GM18907 (cell line): Measurements from ENCODE around the gene HTRA3.
"Not testable (repeated sequence)": the region's sequence is repeated elsewhere in the genome, so short reads cannot be mapped to it uniquely, and the experiment has no call there.

Experiments used
- ATAC-seq: cut with Tn5 transposase; IDR thresholded peaks from one replicate; pipeline ENCODE4 v1.9.1; 2021; ENCODE audit warnings: mild to moderate bottlenecking, moderate library complexity; ENCODE audit not compliant: unreplicated experiment

The HTRA3 gene

DNA sequence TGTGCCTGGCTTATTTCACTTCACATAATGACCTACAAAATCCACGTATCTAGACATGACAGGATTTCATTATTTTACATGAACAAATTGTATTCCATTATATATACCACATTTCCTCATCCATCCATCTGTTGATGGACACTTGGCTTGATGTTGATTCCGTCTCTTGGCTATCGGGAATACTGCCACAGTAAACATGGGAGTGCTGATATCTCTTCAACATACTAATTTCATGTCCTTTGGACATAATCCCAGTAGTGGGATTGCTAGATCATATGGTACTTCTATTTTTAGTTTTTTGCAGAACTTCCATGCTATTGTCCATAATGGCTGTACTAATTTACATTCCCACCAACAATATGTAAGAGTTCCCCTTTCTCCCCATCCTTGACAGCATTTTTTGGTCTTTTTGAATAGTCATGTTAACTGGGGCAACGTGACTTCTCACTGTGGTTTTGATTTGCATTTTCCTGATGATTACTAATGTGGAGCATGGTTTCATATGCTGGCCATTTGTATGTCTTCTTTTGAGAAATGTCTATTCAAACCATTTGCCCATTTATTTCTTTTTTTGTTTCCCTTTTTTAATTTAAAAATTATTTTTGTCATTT, 68.9 kb downstream of the HTRA3 start:
- no peak for ATAC-seq

DNA sequence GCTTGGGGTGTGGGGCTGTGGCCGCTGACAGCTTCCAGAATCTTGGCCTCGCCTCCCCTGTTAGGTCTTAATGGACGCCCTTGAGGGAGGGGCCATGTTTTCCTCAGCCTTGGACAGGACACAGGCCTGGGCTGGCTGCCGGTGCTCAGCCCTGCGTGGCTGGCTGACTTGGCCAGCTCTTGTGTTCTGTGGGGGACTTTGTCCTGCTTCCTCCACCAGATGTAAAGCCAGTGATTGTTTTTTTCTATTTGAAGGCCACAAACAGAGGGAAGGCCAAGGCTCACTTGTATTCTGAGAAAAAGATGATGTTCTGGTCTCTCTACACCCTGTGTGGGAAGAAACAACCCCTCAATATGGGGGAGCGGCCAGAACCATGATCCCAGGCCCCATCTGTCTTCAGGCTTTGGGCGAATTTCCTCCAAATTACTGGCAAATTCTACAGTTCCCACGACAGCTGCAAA, 71.3 kb downstream of the HTRA3 start:
- no peak for ATAC-seq

DNA sequence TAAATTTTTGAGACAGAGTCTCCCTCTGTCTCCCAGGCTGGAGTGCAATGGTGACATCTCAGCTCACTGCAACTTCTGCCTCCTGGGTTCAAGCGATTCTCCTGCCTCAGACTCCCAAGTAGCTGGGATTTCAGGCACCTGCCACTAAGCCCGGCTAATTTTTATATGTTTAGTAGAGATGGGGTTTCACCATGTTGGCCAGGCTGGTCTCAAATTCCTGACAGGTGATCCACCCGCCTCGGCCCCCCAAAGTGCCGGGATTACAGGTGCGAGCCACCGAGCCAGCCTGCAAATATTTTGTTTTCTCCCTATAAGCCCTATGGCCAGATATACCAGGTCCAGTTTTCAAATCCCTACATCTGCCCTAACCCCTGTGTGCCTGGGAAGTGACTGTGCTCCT, 71.7 kb downstream of the HTRA3 start:
- ATAC-seq = not testable (repeated sequence)

DNA sequence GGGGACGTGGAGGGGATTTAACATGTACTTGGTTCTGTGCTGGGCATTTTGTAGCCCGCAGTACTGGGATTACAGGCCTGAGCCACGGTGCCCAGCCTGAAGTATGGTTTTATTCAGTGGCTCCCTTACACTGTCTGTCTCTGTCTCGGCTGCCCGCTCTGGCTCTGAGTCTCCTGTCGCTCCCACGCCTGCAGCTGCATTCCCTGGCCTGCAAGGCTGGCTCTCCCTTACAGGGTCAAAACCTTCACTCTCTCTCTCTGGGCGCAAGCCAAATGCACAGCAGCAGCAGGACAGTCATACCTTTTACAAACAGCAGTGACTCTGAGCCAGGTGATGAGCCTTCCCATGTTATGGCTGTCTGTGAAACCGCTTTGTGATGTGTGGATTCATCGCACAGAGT, 72.1 kb downstream of the HTRA3 start:
- no peak for ATAC-seq

DNA sequence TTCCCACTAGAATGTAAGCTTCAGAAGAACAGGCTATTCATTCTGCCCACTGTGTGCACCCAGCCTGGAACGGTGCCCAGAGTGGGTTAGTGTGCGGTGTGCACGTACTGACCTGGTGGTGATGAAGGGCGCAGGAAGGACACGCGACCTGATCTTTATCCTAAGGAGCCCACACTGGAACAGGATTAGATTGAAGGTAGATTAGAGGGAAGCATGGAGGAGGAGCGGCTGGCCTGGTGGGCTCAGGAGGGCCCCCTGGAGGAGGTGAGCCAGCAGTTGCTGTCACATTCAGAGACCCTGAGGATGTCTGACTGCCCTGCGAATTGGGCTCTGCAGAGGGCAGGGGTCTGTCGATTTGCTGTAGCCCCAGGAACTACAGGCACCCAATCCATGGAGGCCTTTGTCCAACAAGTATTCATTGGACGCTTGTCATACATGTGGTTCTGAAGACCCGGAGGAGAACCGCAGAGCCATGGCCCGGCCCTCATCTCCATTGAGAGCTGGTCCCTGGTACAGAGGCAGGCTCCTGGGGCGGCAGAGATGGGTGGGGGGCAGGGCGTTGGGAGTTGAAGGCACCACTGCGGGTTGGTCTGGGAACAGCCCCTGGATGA, 73.2 kb downstream of the HTRA3 start:
- no peak for ATAC-seq

DNA sequence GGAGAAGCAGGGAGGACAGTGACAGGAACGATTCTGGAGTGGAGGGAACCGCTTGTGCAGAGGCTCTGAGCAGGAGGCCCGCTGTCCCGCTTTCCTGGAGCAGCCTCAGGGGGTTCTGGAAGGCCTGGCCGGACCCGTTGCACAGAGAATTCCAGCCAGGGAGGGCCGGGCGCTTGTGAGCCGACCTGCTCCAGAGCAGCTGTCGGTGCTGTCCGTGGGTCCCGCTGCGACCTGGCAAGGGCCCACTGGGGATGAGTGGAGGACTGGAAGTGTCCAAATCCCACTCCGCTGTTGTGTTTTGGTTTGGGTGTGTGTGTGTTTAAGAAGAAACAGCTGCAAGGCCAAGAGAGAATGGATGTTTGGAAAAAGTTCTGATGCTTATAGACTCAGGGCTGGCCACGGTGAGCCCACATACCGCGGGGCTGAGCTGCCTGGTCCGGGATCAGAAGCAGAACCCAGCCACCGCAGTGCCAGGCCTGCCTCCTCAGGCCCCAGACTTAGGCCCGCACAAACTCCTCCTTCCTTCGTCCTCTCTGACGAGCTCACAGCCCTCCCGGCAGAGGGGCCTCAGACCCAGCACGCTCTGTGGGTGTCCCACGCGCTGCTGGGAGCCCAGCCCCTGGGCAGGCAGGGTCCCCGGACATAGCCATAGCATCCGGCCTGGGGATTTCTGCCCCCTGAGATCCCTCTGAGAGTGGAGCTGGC, 73.9 kb downstream of the HTRA3 start:
- ATAC-seq = no peak

DNA sequence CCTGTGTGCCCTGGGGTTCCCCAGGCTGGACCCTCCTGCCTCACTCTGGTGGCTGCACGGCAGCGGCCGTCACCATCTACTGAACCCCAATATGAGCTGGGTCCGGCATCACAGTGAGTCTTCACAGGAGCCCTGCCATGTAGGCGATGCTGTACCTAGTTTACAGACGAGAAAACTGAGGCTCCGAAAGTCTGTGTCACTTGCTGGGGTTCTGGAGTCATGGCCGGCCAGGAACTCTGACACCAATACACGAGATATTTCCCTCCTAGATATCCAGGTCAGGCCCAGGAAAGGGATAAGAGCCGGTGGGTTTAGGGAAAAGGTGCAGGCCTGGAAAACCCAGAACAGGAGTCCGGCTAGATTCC, 74.4 kb downstream of the HTRA3 start:
- ATAC-seq = no peak

DNA sequence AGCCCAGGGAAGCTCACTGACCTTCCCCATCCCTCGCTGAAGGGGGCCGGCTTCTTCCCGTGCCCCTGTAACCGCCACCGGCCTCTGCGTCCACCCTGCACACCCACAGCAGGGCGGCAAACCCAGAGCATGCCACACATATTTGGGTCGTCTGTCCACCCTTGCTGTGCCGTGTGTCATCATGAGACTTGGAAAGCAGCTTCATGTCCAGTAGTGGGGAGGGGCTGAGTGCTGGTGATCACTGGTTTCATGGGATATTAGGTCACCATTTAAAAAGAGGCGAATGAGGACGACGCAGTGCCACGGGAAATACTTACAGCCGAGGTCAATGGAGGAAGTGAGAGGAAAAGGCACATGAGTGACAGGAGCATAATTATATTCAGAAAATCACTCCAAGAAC, 74.8 kb downstream of the HTRA3 start:
- ATAC-seq = no peak

DNA sequence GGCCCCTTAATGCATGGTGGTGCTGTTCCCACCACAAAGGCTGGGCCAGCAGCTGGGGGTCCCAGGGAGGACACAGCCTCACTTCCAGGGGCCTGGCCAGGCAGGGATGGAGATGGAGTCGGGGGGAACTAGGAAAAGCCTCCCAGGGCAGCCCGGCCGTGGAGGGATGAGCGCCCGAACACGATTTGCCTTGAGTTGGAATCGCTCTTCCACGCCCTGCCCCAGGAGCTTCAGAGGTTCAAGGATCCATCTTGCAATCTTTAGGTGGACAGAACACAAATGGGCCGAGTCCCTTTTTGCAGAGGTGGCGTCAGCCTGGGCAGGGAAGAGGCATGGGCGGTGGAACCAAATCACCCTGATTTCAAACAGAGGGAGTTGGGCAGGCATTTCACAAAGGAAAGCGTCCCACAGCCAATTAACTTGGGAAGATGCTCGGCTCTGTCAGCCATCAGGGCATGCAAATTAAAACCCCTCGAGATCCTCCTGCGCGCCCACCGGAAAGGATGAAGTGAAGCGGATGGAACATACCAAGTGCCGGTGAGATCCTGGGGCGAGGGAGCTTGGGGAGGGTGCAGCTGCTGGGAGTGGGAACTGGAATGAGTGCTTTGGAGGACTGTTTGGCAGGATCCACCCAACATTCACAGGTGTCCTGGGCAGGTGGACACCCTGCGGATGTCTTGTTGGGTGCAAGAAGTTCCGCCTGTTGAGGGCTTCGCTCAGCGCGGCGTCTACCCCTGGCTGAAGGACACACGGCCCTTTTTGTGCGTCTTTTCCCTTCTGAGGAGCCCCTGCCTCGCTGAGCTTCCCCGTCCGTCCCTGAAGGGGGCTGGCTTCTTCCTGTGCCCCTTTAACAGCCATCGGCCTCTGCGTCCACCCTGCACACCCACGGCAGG, 75.7 kb downstream of the HTRA3 start:
- ATAC-seq = no peak

DNA sequence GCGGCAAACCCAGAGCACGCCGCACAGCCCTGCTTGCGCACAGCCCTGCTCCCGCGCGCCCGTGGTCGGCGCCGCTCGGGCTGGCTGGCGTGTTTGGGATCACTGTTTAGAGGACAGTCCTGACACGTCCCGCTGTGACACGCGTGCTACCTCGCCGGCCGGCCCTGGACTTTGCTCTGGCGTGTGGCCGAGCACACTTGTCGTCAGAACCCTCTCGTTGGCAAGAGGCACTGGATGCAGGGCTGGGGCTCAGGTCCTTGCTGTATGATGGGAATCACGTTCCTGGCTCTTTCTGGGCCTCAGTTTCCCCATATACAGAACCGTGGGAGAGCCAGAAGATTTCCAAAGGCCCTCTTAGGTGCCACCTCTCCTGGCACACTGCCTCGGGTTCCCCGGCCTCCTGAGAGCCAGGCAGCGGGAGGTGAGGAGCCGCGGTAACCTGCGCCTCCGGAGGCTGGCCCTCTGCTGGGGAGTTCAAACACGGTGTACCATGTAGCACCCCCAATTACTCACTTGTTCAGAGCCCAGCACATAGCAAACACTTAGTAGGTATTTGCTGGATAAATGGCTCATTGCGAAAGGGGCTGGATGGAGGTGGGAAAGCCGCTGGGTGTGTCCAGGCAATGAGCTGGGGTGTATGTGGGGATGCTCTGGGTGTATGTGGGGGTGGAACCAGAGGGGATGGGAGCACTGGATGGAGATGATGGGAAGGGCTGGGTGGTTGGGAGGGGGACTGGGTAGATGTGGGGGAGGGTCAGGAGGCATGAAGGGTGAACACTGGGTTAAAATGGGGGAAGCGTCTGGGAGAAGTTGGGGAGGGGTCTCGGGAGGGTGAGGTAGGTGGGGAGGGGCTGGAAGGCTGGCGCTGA, 76.6 kb downstream of the HTRA3 start:
- ATAC-seq = no peak

DNA sequence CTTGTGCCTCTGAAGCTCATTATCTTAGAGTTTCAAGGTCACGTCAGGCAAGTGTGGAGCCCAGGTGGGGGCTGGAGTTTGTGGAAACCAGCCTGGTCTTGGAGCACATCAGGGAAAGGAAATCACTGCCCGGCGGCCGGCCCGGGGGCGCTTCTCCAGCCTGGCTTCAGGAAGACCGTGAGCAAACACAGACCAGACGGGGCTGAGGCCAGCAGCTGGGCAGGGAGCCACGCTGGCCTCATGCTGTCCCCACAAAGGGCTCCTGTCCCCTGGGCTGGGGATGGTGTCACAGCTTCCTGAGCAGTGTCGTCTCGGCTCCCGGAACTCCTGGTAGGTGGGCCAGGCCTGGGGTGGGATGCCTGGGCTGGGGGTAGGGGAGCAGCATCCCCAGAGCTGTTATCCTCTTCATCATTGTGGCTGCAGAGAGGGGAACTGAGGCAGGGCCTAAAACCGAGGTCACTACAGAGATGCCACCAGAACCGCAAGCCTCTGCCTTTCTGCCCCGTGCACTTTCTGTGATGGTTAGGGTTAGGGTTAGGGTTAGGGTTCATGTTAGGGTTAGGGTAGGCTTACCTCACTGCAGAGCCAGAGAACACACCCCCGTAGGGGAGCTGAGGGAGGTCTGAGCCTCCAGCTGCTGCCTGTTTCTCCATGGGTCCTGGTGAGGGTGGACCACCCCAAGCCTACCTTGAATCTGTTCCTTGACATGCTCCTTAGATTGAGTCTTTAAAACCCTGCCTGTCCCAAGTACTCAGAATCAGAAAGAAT, 77.5 kb downstream of the HTRA3 start:
- no peak for ATAC-seq

DNA sequence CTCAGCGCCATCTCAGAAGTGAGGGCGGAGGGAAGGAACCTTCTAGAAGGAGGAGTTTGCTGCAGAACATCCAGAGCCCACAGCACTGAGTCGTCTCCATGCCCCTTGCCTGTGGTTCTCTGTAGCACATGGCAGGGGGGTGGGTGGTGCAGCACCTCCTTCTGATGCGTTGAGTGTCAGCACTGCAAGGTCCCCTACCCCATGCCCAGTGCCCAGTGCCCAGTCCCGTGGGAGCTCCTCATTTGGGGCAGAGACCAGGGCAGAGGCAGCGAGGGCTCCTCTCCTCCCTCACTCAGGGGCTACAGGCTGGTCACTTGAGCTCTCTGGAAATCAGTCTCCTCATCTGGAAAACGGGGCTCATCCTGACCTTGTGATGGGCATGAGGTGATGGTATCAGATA, 78.1 kb downstream of the HTRA3 start:
- ATAC-seq = no peak

DNA sequence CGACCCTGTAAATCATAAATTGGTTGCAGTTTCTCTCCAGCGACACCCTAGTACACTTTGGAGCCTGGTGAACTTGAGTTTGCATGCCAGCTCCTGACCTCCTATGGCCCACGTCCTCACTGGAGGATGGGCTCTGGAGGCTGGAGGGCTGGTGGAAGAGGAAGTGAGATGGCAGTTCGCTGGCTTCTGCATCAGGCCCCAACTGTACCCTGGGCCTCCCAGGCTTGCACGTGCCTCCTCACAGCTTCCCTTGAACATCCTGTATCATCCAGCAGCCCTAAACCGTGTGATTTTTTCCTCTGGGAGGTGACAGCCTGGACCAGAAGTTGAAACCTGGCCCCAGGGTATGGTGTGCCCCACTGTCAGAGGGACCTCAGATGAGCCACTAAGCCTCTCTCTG, 78.5 kb downstream of the HTRA3 start:
- no peak for ATAC-seq

DNA sequence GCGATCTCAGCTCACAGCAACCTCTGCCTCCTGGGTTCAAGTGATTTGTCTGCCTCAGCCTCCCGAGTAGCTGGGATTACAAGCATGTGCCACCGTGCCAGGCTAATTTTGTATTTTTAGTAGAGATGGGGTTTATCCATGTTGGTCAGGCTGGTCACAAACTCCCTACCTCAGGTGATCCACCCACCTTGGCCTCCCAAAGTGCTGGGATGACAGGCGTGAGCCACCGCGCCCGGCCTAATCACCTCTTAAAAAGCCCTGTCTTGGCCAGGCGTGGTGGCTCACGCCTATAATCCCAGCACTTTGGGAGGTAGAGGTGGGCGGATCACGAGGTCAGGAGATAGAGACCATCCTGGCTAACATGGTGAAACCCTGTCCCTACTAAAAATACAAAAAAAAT, 79.7 kb downstream of the HTRA3 start:
- not testable (repeated sequence) for ATAC-seq

DNA sequence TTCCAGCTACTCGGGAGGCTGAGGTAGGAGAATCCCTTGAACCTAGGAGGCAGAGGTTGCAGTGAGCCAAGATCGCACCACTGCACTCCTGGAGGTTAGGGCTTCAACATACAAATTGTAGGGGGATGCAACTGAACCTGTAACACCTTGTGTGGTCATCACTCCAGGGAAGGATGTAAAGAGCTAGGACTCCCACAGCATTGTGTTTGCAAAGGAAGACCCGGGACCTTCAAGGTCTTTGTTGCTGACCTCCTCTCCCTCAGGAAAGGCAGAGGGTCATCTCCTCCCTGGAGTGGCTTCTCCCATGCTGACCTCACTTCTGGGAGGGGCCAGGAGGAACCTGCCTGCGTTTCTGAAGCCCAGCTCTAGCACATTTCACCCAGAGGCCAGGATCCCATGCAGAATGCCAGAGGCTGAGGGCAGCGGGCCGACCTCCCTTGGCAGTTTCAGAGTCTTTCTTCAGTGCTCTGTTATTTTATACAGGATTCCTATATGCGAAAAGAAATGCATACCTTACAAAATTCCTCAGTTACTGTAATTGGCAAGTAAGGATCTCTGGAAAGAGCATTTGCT, 80.2 kb downstream of the HTRA3 start:
- ATAC-seq = no peak

DNA sequence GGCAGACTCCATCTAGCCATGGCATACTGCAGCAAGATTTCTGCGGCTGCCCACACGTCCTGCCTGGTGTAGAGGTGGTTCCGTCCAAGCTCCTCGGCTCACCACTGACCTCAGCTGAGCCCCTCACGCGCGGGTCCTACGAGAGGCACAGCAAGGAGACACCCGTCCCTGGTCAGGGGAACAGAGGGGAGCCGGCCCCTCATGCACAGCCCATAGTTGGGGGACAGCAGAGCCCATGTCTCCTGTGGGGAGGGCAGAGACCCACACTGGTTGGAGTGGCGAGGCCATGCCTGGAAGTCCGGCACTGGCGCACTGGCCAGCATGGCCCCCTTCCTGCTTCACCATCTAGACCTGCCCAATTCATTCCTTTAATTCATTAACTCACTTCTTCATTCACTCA, 80.8 kb downstream of the HTRA3 start:
- ATAC-seq = no peak

DNA sequence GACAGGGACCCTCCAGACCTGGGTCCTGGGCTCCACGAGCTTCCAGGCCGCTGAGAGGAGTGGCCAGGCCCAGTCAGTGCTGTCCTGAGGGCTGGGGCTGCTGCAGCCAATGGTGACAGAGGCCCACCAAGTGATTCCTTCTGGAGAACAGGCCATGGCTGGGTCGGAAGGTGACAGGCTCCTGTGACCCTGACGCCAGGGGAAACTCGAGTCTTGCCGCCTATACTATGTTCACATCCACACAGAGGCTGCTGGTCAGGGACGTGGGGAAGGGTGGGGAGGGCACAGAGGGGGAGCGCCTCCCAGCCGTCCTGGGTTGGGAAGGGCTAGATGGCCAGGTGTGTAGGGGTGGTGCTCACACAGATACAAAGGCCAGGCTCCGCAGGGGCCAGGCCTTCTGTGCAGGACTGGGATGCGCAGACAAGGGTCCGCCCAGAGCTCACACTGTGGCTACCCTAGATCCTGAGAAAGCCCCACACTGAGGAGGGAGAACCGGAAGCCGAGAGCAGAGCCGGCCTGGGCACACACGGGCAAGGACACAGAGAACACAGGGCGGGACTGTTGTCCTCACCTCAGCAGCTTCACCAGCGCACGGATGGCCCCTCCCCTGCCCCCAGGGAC, 81.4 kb downstream of the HTRA3 start:
- no peak for ATAC-seq

DNA sequence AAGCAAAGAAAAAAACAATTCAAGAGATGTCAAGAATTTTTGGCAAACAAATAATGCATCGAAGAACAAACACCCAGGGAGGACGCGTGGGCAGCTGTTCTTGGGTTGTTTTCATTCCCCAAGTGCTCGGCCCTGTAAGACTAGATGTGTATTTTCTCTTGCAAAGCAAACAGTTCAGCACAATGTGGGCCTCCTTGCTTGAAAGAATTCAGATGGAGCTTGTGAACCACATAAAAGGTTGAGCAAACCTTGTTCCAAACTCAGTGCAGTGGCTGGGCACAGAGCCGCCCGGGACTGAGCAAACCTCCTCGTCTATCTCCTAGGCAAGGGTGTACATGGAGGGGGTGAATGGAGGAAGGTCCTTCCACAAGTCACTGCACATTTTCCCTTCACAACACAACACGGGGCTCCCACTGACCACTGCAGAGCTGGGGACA, 82.4 kb downstream of the HTRA3 start:
- ATAC-seq = no peak
